Measurements from ENCODE around the gene IDE. TPM values are rescaled to one million over a fixed set of nuclear protein-coding genes. Genes with fewer than 3 reads are reported as not detected.
"Not testable (repeated sequence)": the region's sequence is repeated elsewhere in the genome, so short reads cannot be mapped to it uniquely, and the experiment has no call there.

IDE gene
- total RNA-seq, 4 donors from 2014 or later = 27.7 to 47.3 (median 41.2) TPM

DNA sequence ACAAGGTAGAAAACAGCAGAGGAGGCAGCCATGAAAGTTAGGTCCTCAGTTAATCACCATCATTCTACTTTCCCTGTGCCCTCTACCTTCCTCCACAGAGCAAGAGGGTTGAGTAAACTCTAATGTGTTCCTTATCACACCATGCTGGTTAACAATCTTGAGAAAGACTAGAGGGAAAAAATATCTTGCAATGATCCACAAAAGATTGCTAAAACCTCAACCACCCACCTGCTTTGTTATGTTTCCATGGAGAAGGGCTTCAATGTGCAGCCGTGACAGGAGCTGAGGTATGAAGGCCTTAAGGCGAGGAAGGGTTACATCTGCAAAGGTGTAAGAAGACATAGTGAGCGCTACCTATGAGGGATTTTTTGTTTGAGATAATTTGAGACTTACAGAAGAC, 103.9 kb downstream of the IDE start:
- WGBS, 2 donors (ENCODE audit: low coverage in 1 of 2) = 100% methylated on average over 1 to 3 of the region's 3 CpGs
- Histone ChIP-seq H3K9me3 (no peaks in the 10 kb centered on the region), H3K4me3 (no peak overlapping the region), H3K27me3 (no peaks in the 10 kb centered on the region), H3K27ac (no peak overlapping the region), H3K36me3 (peaks cover 19 to 95% of the 10 kb centered on the region in 2 donors), H3K4me1 (no peaks in the 10 kb centered on the region)
- TF ChIP-seq, protein P1, sequence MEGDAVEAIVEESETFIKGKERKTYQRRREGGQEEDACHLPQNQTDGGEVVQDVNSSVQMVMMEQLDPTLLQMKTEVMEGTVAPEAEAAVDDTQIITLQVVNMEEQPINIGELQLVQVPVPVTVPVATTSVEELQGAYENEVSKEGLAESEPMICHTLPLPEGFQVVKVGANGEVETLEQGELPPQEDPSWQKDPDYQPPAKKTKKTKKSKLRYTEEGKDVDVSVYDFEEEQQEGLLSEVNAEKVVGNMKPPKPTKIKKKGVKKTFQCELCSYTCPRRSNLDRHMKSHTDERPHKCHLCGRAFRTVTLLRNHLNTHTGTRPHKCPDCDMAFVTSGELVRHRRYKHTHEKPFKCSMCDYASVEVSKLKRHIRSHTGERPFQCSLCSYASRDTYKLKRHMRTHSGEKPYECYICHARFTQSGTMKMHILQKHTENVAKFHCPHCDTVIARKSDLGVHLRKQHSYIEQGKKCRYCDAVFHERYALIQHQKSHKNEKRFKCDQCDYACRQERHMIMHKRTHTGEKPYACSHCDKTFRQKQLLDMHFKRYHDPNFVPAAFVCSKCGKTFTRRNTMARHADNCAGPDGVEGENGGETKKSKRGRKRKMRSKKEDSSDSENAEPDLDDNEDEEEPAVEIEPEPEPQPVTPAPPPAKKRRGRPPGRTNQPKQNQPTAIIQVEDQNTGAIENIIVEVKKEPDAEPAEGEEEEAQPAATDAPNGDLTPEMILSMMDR (IDR thresholded peaks at IDR 0.05) = no peak
- TF ChIP-seq POLR2A (IDR thresholded peaks at IDR 0.05) (no peak), POLR2AphosphoS5 (IDR thresholded peaks at IDR 0.05) (no peak), EP300 (IDR thresholded peaks at IDR 0.05) (no peak)
- no peak for ATAC-seq

DNA sequence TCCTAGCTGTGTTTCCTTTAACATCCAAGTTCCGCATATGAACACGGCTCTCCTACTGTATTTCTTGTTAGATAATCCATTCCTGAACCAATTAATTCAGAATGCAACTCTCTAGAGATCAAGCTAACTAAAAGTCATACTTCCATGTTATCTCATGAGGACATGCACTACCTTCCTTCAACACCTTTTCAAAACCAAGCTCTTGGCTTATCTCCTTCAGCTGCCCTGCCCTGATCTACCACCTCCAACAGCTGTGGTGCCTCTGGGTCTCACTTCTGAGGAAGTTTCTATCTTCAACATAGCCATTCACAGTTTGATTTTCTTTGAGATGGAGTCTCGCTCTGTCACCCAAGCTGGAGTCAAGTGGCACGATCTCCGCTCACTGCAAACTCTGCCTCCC, 109.5 kb downstream of the IDE start:
- H3K27ac ChIP-seq = no peak overlapping the region
- H3K4me1 ChIP-seq = no peaks in the 10 kb centered on the region
- H3K9me3 ChIP-seq = no peaks in the 10 kb centered on the region
- H3K36me3 ChIP-seq = peaks cover 16 to 100% of the 10 kb centered on the region in 2 donors
- WGBS, 2 donors (ENCODE audit: low coverage in 1 of 2) = 71 to 92% methylated on average over 4 to 5 of the region's 5 CpGs
- no peaks in the 10 kb centered on the region for H3K27me3 ChIP-seq
- no peak overlapping the region for H3K4me3 ChIP-seq
- TF ChIP-seq EP300 (IDR thresholded peaks at IDR 0.05) = no peak
- no peak for ATAC-seq

DNA sequence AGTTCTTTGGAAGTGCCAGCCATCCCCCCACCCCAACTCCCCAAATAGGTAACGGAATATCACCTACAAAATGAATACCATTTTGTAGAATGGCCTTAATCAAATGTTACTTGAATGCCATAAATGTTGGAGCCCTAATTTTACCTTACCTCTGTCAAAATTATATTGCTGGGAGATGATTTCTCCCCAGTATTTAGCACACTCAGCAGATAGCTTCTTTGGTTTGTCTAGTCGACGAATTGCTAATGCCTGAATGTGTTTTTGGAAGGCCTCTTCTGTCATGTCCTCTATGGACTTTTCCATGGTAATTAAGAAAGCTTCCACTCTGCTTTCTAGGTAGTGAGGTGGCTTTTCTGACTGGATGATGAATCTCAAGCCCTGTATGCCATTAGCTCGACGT, 110.3 kb downstream of the IDE start:
- Histone ChIP-seq H3K36me3 (peaks cover 10 to 100% of the 10 kb centered on the region in 2 donors), H3K9me3 (no peaks in the 10 kb centered on the region), H3K4me3 (no peak overlapping the region), H3K27ac (no peak overlapping the region), H3K4me1 (no peaks in the 10 kb centered on the region), H3K27me3 (no peaks in the 10 kb centered on the region)
- TF ChIP-seq, protein P1 (IDR thresholded peaks at IDR 0.05) = no peak
- no peak for TF ChIP-seq EP300 (IDR thresholded peaks at IDR 0.05)
- no peak for ATAC-seq
- 90 to 93% methylated on average over 4 to 5 of the region's 5 CpGs for WGBS, 2 donors (ENCODE audit: low coverage in 1 of 2)

DNA sequence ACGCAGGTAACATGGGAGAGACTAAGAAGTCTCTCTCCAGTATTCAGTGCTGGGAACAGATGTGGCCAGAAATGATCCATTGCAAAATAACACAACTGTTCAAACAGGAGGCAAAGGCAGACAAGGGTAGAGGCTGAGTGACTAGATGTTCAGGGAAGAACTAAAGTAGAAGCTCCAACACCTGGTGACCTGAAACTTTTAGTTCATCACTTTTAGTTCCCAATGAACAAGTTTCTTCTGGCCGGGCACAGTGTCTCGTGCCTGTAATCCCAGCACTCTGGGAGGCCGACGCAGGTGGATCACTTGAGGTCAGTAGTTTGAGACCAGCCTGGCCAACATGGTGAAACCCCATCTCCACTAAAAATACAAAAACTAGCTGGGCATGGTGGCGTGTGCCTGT, 118.9 kb downstream of the IDE start:
- 100% methylated on average over 1 of the region's 6 CpGs; no CpG with 5 or more reads in 1 of the 2 donors for WGBS, 2 donors (ENCODE audit: low coverage in 1 of 2)
- not testable (repeated sequence) for H3K4me3 ChIP-seq, H3K27me3 ChIP-seq, H3K27ac ChIP-seq, H3K9me3 ChIP-seq, H3K4me1 ChIP-seq, ATAC-seq
- peaks cover 2 to 92% of the 10 kb centered on the region in 2 donors for H3K36me3 ChIP-seq

DNA sequence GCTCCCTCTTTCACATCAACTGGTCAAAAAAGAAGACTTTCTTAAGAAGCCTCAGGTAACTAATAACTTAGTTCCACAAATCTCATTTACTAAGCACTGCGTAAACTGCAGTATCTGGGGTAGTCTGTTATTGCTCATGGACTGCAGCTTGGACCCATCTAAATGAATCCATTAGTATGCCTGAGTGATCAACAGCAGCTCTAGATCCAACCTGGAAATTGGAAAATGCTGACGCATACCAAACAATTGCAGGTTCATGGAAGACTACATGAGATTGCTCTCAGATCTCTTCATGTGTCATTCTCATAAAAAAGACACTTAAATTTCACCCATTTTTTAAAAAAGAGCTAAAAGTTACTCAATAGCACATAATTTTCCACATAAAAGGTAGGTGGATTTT, 121.6 kb downstream of the IDE start:
- 93 to 100% methylated on average over 2 of the region's 2 CpGs for WGBS, 2 donors (ENCODE audit: low coverage in 1 of 2)
- Histone ChIP-seq H3K4me1 (no peaks in the 10 kb centered on the region), H3K36me3 (peaks cover 2 to 71% of the 10 kb centered on the region in 2 donors), H3K27ac (no peak overlapping the region), H3K4me3 (no peak overlapping the region), H3K27me3 (no peaks in the 10 kb centered on the region), H3K9me3 (no peaks in the 10 kb centered on the region)
- no peak for ATAC-seq
- TF ChIP-seq, protein P1 (IDR thresholded peaks at IDR 0.05) = no peak
- no peak for TF ChIP-seq POLR2A (IDR thresholded peaks at IDR 0.05)
- no peak for TF ChIP-seq EP300 (IDR thresholded peaks at IDR 0.05)
- no peak for TF ChIP-seq POLR2AphosphoS5 (IDR thresholded peaks at IDR 0.05)

DNA sequence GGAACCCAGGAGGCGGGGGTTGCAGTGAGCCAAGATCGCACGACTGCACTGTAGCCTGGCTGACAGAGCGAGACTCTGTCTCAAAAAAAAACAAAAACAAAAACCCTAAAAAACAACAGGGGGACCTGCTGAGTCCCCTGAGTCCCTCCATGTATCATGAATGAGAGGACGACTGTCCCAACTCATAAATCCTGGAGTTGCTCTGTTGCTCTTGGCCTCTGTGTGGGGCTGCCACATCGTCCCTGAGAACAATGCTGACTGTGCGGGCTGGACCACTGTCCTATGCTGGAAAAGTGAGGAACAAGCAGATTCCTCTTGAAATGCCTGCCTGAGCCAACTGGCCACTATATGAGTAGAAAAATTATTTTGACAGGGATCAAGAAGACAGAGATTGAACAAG, 122.5 kb downstream of the IDE start:
- no peak for ATAC-seq
- H3K36me3 ChIP-seq = peaks cover 2 to 64% of the 10 kb centered on the region in 2 donors
- no peaks in the 10 kb centered on the region for H3K27me3 ChIP-seq
- TF ChIP-seq, protein P1 (IDR thresholded peaks at IDR 0.05) = no peak
- no peak for TF ChIP-seq EP300 (IDR thresholded peaks at IDR 0.05)
- no peak for TF ChIP-seq POLR2AphosphoS5 (IDR thresholded peaks at IDR 0.05)
- TF ChIP-seq POLR2A (IDR thresholded peaks at IDR 0.05) = no peak
- no peaks in the 10 kb centered on the region for H3K9me3 ChIP-seq
- WGBS, 2 donors (ENCODE audit: low coverage in 1 of 2) = 92 to 100% methylated on average over 3 to 7 of the region's 7 CpGs
- no peak overlapping the region for H3K27ac ChIP-seq
- no peak overlapping the region for H3K4me3 ChIP-seq
- no peaks in the 10 kb centered on the region for H3K4me1 ChIP-seq

Data from gastroesophageal sphincter (tissue), 4 donors.